Karpas-422 (cell line): ENCODE measurements around the gene PCCA. TPM values are rescaled to one million over a fixed set of nuclear protein-coding genes. Genes with fewer than 3 reads are reported as not detected.

Source experiments
- DNase-seq: peaks from one replicate; pipeline ENCODE4 v3.0.0-alpha.2; 2015
- H2AFZ ChIP-seq: fragments of 200-600 bp; sonication (generic); 2 replicates; pipeline ENCODE4 v1.6.1; 2014; ENCODE audit warnings: antibody characterized with exemption, low read length, mixed read lengths
- H3K27ac ChIP-seq: fragments of 200-600 bp; sonication (generic); 2 replicates; pipeline ENCODE4 v1.5.1; 2014; ENCODE audit warnings: mild to moderate bottlenecking, low read length, moderate library complexity
- H3K27me3 ChIP-seq: fragments of 200-600 bp; sonication (generic); 2 replicates; pipeline ENCODE4 v1.6.1; 2014; ENCODE audit warnings: low read length, mixed read lengths
- H3K36me3 ChIP-seq: fragments of 200-600 bp; sonication (generic); 2 replicates; pipeline ENCODE4 v1.6.1; 2014; ENCODE audit warnings: low read length, mixed read lengths; ENCODE audit not compliant: insufficient read depth
- H3K4me1 ChIP-seq: fragments of 200-600 bp; sonication (generic); 2 replicates; pipeline ENCODE4 v1.6.1; 2014; ENCODE audit warnings: mild to moderate bottlenecking, low read length, mixed read lengths
- H3K4me2 ChIP-seq: fragments of 200-600 bp; sonication (generic); 2 replicates; pipeline ENCODE4 v1.6.1; 2014; ENCODE audit warnings: low read length, low read depth, mild to moderate bottlenecking; ENCODE audit not compliant: poor library complexity, severe bottlenecking
- H3K4me3 ChIP-seq: fragments of 200-600 bp; sonication (generic); 2 replicates; pipeline ENCODE4 v1.5.1; 2014; ENCODE audit warnings: mild to moderate bottlenecking, antibody characterized with exemption, low read length, mixed read lengths
- H3K79me2 ChIP-seq: fragments of 200-600 bp; sonication (generic); 2 replicates; pipeline ENCODE4 v1.6.1; 2014; ENCODE audit warnings: mild to moderate bottlenecking, low read length, mixed read lengths
- H3K9ac ChIP-seq: fragments of 200-600 bp; sonication (generic); 2 replicates; pipeline ENCODE4 v1.6.0; 2014; ENCODE audit warnings: low read length
- H3K9me2 ChIP-seq: fragments of 200-600 bp; sonication (generic), shearing (Covaris generic); replicated peaks from 2 replicates; pipeline ENCODE4 v1.6.0; 2014; ENCODE audit warnings: mild to moderate bottlenecking, low read length, moderate library complexity; ENCODE audit not compliant: insufficient read depth
- H3K9me3 ChIP-seq: fragments of 300-700, 200-600 bp; sonication (generic); 2 replicates; pipeline ENCODE4 v1.6.1; 2014; ENCODE audit warnings: low read length, mixed read lengths
- H4K20me1 ChIP-seq: fragments of 200-600 bp; sonication (generic); 2 replicates; pipeline ENCODE4 v1.6.1; 2014; ENCODE audit warnings: mild to moderate bottlenecking, antibody characterized with exemption, low read length, low read depth; ENCODE audit not compliant: insufficient read depth
- total RNA-seq: library from RNA; depleted of rRNA; stranded (reverse); fragments of >200 nt; shearing (Covaris generic); gene quantifications from 2 replicates; pipeline ENCODE4 v1.2.3, GENCODE V29; 2014; ENCODE audit warnings: low replicate concordance

Gene PCCA
- total RNA-seq, 1 experiment from 2014 or later, result 7.0 TPM

DNA sequence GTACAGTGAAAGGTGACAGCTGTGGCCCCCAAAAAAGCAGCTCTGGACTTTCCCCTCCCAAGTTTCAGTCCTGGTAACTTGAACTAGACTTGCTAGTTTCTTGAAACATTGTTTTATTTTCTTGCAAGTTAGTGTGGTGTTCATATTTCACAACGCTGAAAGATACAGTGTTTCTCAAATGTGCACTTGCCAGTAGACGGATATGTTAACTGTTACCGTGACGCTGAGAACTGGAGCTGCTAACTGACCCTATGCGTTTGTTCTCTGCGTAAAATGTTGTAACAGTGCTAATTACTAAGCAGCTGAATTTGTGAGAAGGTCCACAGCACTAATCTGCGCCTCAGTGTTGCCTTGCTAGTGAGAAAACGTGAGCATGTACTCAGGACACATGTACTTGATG is 420.1 kb downstream of the PCCA start:
- Histone ChIP-seq H3K9me3 (no peaks in the 10 kb centered on the region), H4K20me1 (no peaks in the 10 kb centered on the region), H3K4me1 (no peaks in the 10 kb centered on the region; the same call in none of the 2 replicates), H3K79me2 (no peaks in the 10 kb centered on the region), H3K9me2 (no peaks in the 10 kb centered on the region), H2AFZ (no peak overlapping the region), H3K4me2 (no peak overlapping the region), H3K4me3 (no peak overlapping the region), H3K27me3 (no peaks in the 10 kb centered on the region), H3K9ac (no peak overlapping the region), H3K36me3 (no peaks in the 10 kb centered on the region), H3K27ac (no peak overlapping the region)
- no peak for DNase-seq

DNA sequence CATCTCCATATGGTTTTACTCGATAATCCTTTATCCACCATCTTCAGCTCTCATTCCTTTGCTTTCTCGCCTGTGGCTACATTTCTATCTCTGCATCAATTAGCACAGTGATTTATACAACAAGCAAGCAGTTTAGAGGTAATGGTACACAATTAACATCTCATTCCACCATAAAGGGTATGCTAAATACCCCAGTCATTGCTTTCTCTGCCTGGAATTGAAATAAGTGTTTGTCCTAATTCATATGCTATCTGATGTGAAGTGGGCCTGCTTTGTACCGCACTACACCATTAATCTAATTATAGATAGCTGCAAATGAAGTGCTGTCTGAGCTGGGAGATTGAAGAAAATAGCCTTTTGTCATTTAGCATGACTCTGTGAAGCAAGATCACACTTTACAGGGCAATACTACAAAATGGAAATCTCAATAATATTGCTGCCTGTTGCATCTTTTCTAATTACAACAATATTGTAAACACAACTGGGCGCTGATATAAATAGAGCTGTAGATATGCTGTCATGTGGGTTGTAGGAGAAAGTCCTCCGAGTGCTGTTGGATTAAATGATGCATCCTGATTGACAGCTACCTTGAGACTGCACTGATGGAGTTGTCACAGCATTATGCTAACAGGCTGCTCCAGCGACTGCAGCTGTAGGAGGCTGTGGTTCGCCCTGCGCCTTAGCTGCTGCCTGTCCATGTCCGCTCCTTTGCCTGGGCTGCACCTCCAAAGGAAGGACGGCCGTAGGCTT is 421.5 kb downstream of the PCCA start:
- Histone ChIP-seq H3K9me2 (no peaks in the 10 kb centered on the region), H3K9me3 (no peaks in the 10 kb centered on the region), H3K27me3 (no peaks in the 10 kb centered on the region), H4K20me1 (no peaks in the 10 kb centered on the region), H2AFZ (no peak overlapping the region), H3K4me1 (no peaks in the 10 kb centered on the region; the same call in none of the 2 replicates), H3K27ac (no peak overlapping the region), H3K4me2 (no peak overlapping the region), H3K4me3 (no peak overlapping the region), H3K9ac (no peak overlapping the region), H3K79me2 (no peaks in the 10 kb centered on the region), H3K36me3 (no peaks in the 10 kb centered on the region)
- no peak for DNase-seq

DNA sequence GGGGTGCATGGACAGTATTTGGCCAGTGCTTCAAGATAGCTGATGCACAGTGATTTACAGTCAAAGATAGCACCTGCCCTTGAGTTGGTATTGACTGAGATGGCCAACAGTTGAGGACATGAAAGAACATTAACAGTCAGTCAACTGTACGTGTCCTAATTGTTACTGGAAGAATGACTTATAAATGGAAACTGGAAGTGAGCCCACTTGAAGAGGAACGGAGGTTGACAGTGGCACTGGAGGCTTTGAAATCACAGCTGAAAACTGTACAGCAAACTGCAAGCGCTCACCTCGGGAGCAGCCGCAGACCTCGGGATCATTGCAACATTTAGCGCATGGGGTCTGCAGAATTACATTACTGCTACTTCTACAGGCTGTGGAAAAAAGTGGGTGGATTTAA is 422.6 kb downstream of the PCCA start:
- Histone ChIP-seq H3K4me1 (no peaks in the 10 kb centered on the region; the same call in none of the 2 replicates), H3K36me3 (no peaks in the 10 kb centered on the region), H3K79me2 (no peaks in the 10 kb centered on the region), H4K20me1 (no peaks in the 10 kb centered on the region), H3K9ac (no peak overlapping the region), H3K9me2 (no peaks in the 10 kb centered on the region), H2AFZ (no peak overlapping the region), H3K27me3 (no peaks in the 10 kb centered on the region), H3K9me3 (no peaks in the 10 kb centered on the region), H3K4me2 (no peak overlapping the region), H3K27ac (no peak overlapping the region), H3K4me3 (no peak overlapping the region)
- DNase-seq, result no peak

DNA sequence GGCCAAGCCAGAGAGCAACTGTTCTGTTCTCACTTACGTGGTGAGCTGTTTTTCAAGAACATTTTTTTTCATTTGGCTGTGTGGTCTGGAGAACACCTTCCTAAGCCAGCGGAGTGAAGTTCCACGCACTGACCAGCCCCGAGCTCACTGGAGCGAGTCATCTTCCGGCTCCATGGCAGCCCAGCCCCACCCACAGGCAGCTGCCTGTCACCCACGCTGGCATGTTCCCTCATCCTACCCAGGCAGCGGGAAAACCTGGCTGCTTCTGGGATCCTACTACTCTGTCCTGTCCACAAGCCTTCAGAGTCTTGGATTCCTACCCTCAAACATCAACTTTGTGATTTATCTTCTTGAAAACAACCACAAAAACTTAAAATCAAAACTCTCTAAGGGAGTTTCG is 423.5 kb downstream of the PCCA start:
- H3K4me1 ChIP-seq, result no peaks in the 10 kb centered on the region; the same call in 1 of the 2 replicates
- no peak overlapping the region for H3K27ac ChIP-seq
- no peaks in the 10 kb centered on the region for H4K20me1 ChIP-seq
- no peaks in the 10 kb centered on the region for H3K9me3 ChIP-seq
- H3K9ac ChIP-seq, result no peak overlapping the region
- H3K4me3 ChIP-seq, result no peak overlapping the region
- no peaks in the 10 kb centered on the region for H3K9me2 ChIP-seq
- H3K79me2 ChIP-seq, result no peaks in the 10 kb centered on the region
- no peak overlapping the region for H3K4me2 ChIP-seq
- H3K27me3 ChIP-seq, result no peaks in the 10 kb centered on the region
- no peak overlapping the region for H2AFZ ChIP-seq
- no peaks in the 10 kb centered on the region for H3K36me3 ChIP-seq
- DNase-seq, result no peak

DNA sequence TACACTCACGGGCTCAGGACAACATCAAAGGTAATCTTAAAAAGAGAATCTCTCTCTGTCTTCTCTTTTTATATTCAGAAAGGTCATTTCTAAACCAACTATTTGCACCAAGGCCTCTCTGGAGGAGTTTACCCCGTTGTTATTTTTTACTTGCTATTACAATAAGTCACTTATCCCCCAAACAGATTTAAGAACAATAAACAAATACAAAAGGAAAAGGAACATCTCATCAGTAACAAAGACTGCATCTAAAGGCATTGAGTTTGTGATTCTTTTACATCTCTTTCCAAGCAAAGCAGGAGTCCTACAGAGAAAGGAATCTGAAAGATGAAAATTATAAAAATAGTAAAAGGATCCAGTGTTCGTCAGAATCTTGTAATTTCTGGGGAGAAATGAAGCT is 424.3 kb downstream of the PCCA start:
- no peak for DNase-seq
- H2AFZ ChIP-seq, result no peak overlapping the region
- H3K9me3 ChIP-seq, result no peaks in the 10 kb centered on the region
- H3K27me3 ChIP-seq, result no peaks in the 10 kb centered on the region
- H3K9ac ChIP-seq, result no peak overlapping the region
- no peaks in the 10 kb centered on the region for H3K79me2 ChIP-seq
- no peak overlapping the region for H3K4me2 ChIP-seq
- H3K9me2 ChIP-seq, result no peaks in the 10 kb centered on the region
- no peak overlapping the region for H3K4me3 ChIP-seq
- no peak overlapping the region for H3K27ac ChIP-seq
- H3K36me3 ChIP-seq, result no peaks in the 10 kb centered on the region
- no peaks in the 10 kb centered on the region for H4K20me1 ChIP-seq
- no peaks in the 10 kb centered on the region; the same call in 1 of the 2 replicates for H3K4me1 ChIP-seq

DNA sequence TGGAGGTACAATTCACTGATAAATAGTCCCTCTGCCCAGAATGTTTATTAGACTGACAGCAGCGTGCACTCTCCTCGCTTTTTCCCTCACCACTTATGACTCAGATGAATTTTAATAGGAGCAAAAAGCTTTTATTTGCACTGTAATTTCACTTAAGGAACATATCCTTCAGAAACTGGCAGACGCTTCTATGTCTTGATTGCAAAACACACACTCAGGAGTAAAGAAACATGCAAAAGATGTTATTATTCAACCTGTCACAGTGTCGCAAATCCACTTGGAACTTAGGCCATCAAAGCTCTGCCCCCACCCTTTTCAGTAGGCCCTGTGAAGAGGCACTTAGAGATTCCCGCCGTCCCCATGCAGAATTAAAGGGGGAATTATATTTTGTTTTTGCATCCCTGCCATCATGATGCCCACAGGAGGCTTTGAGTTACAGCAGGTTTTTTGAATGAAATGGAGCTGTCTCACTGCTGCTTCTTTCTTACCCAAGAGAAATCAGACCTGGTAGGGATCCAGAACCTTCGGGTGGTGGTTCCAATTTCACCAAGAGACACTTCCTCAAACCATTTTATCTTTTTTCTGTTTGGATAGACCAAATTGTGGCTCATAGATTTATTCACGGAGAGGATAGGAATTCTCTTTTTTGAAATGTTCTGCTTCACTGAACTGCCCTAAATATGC is 425.2 kb downstream of the PCCA start:
- no peak overlapping the region for H3K4me2 ChIP-seq
- H3K79me2 ChIP-seq, result no peaks in the 10 kb centered on the region
- H3K36me3 ChIP-seq, result no peaks in the 10 kb centered on the region
- no peaks in the 10 kb centered on the region for H3K27me3 ChIP-seq
- H2AFZ ChIP-seq, result no peak overlapping the region
- no peak for DNase-seq
- no peak overlapping the region for H3K9ac ChIP-seq
- no peaks in the 10 kb centered on the region for H3K9me2 ChIP-seq
- H3K4me3 ChIP-seq, result no peak overlapping the region
- H4K20me1 ChIP-seq, result no peaks in the 10 kb centered on the region
- H3K4me1 ChIP-seq, result no peaks in the 10 kb centered on the region; the same call in 1 of the 2 replicates
- H3K9me3 ChIP-seq, result no peaks in the 10 kb centered on the region
- H3K27ac ChIP-seq, result no peak overlapping the region

DNA sequence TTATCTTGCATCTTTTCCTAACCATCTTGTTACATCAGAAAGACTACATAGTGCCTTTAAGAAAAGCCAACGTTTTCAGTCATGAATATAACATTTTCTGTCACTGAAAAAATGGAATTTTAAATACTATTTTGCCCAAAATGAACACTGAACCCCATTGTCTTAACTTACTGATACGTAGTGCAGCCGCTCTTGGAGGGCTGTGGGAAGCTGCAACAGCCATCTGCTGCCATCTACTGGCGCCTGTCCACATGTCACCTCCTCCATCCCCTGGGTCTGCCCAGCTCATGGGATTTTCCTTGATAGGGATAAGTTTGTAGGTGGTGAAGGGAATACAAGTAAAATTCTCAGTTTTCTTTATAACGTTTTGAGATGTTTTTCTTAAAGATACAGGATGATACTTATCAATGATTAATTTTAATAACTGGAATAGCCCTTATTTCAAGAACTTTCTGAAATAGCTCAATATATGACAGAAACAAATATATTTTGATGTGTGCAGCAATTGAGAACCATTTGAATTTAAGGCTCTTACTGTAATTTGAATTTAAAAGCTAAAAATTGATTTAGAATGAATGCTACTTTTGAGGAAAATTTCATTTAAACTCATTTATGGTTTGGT is 426.0 kb downstream of the PCCA start:
- H4K20me1 ChIP-seq, result no peaks in the 10 kb centered on the region
- no peaks in the 10 kb centered on the region; the same call in 1 of the 2 replicates for H3K4me1 ChIP-seq
- no peaks in the 10 kb centered on the region for H3K27me3 ChIP-seq
- H3K27ac ChIP-seq, result no peak overlapping the region
- H3K79me2 ChIP-seq, result no peaks in the 10 kb centered on the region
- H3K9me3 ChIP-seq, result no peaks in the 10 kb centered on the region
- peak; percentile 85 for DNase-seq
- H3K9ac ChIP-seq, result no peak overlapping the region
- no peak overlapping the region for H3K4me2 ChIP-seq
- H3K4me3 ChIP-seq, result no peak overlapping the region
- no peaks in the 10 kb centered on the region for H3K9me2 ChIP-seq
- H2AFZ ChIP-seq, result no peak overlapping the region
- H3K36me3 ChIP-seq, result no peaks in the 10 kb centered on the region

DNA sequence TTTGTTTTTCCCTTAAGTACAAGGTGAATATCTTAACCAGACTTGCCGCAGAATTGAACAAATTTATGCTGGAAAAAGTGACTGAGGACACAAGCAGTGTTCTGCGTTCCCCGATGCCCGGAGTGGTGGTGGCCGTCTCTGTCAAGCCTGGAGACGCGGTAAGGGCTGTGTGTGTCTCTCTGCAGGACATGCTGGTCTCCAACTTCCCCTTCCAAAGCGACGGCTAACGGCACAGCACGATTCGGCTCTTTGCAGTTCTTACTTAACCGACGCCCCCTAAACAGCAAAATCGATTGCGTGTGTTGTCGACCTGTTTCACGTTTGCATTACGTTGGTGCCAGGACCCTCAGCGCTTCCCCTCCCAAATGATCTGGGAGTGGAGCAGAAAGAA is 426.5 kb downstream of the PCCA start:
- Histone ChIP-seq H3K4me2 (no peak overlapping the region), H3K4me3 (no peak overlapping the region), H3K4me1 (no peaks in the 10 kb centered on the region; the same call in 1 of the 2 replicates), H3K27ac (no peak overlapping the region), H3K79me2 (no peaks in the 10 kb centered on the region), H2AFZ (no peak overlapping the region), H3K9ac (no peak overlapping the region), H3K36me3 (no peaks in the 10 kb centered on the region), H3K9me3 (no peaks in the 10 kb centered on the region), H4K20me1 (no peaks in the 10 kb centered on the region), H3K9me2 (no peaks in the 10 kb centered on the region), H3K27me3 (no peaks in the 10 kb centered on the region)
- DNase-seq, result no peak
